Cardiac fibroblast (primary cell): Measurements from ENCODE around the gene PIK3AP1.
A peak's percentile ranks its signal among the peaks of the same experiment; 100 is the strongest.

Source experiments
- DNase-seq, 2 donors: peaks; one replicate each; pipeline versions ENCODE4 v3.0.0 to v3.0.0-alpha.2; 2010; ENCODE audit warnings: low read depth in 2 of 2
- H3K4me3 ChIP-seq, 2 donors: replicated peaks in 1 of 2; 1 replicate in 1 of 2; 2 replicates in 1 of 2; pipeline ENCODE4 v1.5.1; 2011; ENCODE audit warnings: low read depth in 2 of 2, low read length in 2 of 2, mild to moderate bottlenecking in 2 of 2, moderate library complexity in 1 of 2
- TF ChIP-seq, protein P1 (sequence below): IDR thresholded peaks from one replicate; pipeline ENCODE4 v1.5.1; 2011; ENCODE audit warnings: low read depth, mild to moderate bottlenecking, low read length, inconsistent platforms

The PIK3AP1 gene

DNA sequence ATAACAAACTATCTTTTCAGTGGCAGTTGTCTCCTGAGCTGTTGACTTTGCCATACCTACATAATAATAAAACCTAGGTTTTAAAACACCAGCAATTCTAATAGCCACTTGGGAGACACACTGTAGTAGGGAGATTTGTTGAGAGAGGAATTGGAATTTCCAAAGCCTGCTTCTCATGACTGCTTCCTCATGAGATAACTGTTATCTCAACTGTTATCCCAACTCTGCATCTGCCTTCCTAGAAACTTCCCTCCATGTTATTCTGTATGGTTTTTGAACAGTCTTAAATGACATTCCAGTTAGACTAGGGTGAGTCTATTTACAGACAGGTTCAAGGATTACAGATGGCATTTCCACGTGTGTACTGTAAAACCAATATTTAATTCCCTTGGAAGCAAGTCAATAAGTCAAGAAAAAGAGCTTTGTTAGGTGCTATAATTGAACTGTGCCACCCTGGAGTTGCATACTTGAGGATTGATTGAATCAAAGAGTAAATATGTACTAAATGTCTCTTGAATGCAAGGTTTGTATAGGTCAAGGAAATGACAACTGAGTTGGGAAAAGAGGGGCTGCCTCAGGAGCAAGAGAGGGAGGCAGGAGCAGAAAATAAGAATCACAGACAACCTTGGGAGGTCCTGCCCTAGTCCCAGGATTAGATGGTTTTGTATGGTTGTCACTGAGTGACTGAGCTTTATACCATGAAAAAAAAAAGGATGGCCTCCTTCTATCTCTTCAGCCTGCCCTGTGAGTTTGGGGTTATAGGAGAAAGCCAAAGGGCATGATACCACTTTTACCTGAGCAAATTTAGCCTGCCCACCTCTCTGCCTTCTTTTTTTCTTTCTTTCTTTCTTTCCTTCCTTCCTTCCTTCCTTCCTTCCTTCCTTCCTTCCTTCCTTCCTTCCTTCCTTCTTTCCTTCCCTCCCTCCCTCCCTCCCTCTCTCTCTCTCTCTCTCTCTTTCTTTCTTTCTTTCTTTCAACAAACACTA is 123.6 kb downstream of the PIK3AP1 start:
- TF ChIP-seq, protein P1, sequence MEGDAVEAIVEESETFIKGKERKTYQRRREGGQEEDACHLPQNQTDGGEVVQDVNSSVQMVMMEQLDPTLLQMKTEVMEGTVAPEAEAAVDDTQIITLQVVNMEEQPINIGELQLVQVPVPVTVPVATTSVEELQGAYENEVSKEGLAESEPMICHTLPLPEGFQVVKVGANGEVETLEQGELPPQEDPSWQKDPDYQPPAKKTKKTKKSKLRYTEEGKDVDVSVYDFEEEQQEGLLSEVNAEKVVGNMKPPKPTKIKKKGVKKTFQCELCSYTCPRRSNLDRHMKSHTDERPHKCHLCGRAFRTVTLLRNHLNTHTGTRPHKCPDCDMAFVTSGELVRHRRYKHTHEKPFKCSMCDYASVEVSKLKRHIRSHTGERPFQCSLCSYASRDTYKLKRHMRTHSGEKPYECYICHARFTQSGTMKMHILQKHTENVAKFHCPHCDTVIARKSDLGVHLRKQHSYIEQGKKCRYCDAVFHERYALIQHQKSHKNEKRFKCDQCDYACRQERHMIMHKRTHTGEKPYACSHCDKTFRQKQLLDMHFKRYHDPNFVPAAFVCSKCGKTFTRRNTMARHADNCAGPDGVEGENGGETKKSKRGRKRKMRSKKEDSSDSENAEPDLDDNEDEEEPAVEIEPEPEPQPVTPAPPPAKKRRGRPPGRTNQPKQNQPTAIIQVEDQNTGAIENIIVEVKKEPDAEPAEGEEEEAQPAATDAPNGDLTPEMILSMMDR, result no peak
- no peak overlapping the region for H3K4me3 ChIP-seq
- DNase-seq, result no peak

- no peak for DNase-seq
- no peak overlapping the region for H3K4me3 ChIP-seq
- TF ChIP-seq, protein P1, result no peak
Measured at GRCh38 chr10:96595741-96596140, 124.6 kb downstream of the PIK3AP1 start.

DNA sequence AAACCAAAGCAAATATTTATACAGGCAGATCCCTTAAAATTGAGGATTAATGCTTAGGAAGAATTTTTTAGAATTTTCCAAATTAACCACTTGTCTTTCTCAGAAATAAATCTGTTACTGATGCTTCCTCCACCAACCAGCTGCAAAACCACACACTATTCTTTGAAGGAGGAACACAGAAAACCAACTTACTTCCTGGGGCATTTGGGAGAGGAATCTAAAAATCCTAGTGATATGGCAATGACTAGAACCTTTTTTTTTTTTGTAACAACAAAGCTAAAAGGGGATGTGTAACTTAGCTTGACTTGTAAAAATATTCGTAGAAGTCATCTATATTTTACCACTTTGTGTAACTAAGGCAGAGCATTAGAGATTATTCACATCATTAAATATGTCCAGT is 128.4 kb downstream of the PIK3AP1 start:
- TF ChIP-seq, protein P1, result no peak
- DNase-seq, result no peak
- no peak overlapping the region for H3K4me3 ChIP-seq

DNA sequence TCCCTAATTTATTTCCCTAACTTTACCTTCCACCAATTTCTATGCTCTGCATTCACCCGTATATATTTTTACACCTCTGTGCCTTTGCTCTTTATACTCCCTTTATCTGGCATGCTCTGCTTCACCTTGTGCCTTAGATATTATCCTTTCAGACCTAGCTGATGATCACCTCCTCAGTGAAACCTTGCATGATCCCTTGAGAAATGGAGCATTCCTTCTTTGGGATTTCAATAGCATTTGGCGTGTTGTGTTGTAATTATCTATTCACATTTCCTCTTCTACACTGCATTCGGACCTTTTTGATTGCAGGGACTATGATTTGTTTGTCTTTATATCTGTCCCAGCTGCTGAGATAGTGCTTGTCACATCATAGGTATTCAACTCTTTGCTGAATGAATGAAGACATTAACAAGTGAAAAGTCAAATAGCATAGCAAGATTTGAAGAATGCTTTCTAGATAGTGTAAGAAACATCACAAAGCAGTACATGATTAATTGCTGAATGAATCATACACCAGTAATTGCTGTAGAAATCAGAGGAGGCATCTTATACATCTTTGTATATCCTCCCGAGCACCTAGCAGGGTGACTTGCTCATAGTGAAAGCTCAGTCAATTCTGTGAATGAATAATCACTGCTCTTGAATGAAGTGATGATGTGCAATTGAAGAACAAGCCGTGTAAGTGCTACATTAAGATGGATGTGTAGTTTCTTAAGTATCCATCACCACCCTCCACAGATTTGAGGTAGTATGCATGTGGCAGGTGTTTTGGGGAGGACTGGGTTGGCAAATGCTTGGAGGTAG is 131.5 kb downstream of the PIK3AP1 start:
- no peak overlapping the region for H3K4me3 ChIP-seq
- TF ChIP-seq, protein P1, result no peak
- DNase-seq, result no peak

- TF ChIP-seq, protein P1, result no peak
Measured at GRCh38 chr10:96588060-96588554, 132.2 kb downstream of the PIK3AP1 start.

DNA sequence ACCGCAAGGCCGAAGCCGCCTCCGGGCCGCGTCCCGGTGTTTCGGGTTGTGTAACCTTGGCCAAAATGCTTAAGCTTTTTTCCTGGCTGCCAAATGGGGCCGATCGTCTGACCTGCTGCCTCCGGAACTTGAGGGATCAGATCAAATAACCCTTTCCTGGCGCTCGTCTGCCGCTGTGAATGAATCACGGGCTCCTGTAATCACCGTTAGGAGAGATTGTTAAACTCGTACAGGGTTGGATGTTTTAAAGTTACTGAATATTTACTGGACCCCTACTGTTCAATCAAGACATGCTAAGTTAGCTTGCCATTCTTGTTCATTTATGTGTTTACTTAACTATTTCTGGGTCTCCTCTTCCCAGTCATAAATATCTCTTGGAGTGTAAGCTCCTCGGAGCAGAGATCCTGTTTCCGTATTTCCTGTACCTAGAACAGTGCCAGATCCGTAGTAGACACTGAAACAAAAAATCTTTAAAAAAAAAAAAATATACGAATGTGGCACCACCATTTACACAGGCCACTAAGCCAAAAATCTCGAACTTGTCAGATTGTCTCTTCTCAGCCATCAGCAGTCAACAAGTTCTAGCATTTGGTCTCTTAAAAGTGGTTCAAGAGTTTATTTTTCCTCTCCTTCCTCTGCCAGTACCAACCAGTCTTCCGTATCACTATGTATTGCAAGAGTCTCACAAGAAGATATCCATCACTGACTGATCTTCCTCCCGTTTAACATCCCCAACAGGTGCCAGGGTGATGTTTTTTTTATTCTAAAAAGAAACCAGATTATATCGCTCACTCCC is 132.9 kb downstream of the PIK3AP1 start:
- H3K4me3 ChIP-seq, result peak overlapping the region; percentile 56 to 90
- TF ChIP-seq, protein P1, result no peak
- peak; percentile 85 to 88 for DNase-seq

More at GRCh38 chr10:96588060-96588554, 132.2 kb downstream of the PIK3AP1 start:
- peak overlapping the region in 1 of 2 donors; percentile 90 for H3K4me3 ChIP-seq
- no peak for DNase-seq
